Measurements from ENCODE around the gene REC8.

The REC8 gene

GRCh38 chr14:24127673-24128072 is 44.2 kb upstream of the REC8 start:
- DNase-seq (ENCODE audit: low spot score): no peak
- in situ Hi-C loops (cut with MboI; ENCODE audit: low pct_unique_long_range_greater_than_20kb, low sequenced_read_pairs, unreplicated experiment): no loop called here
- TF ChIP-seq CTCF (IDR thresholded peaks at IDR 0.05; ENCODE audit: extremely low read depth, insufficient read depth, missing control alignments): no peak

GRCh38 chr14:24129410-24129998 is 42.4 kb upstream of the REC8 start:
- DNase-seq (ENCODE audit: low spot score): no peak
- in situ Hi-C loops (cut with MboI; ENCODE audit: low pct_unique_long_range_greater_than_20kb, low sequenced_read_pairs, unreplicated experiment): no loop called here

GRCh38 chr14:24130380-24130716 is 41.5 kb upstream of the REC8 start, which contains the start of gene FITM1:
Gene FITM1 (plus strand): TSS chr14:24130659. CDS start chr14:24131564, 905 bp downstream.
- TF ChIP-seq CTCF (IDR thresholded peaks at IDR 0.05; ENCODE audit: extremely low read depth, insufficient read depth, missing control alignments): no peak
- in situ Hi-C loops (cut with MboI; ENCODE audit: low pct_unique_long_range_greater_than_20kb, low sequenced_read_pairs, unreplicated experiment): no loop called here
- no peak for DNase-seq (ENCODE audit: low spot score)

More at GRCh38 chr14:24129410-24129998, 42.4 kb upstream of the REC8 start:
- TF ChIP-seq CTCF (IDR thresholded peaks at IDR 0.05; ENCODE audit: extremely low read depth, insufficient read depth, missing control alignments): no peak

- no peak for TF ChIP-seq CTCF (IDR thresholded peaks at IDR 0.05; ENCODE audit: extremely low read depth, insufficient read depth, missing control alignments)
- in situ Hi-C loops (cut with MboI; ENCODE audit: low pct_unique_long_range_greater_than_20kb, low sequenced_read_pairs, unreplicated experiment): no loop called here
- DNase-seq (ENCODE audit: low spot score): no peak
Measured at GRCh38 chr14:24130717-24131548, 40.9 kb upstream of the REC8 start.

GRCh38 chr14:24131549-24131966 is 40.3 kb upstream of the REC8 start:
- DNase-seq (ENCODE audit: low spot score): no peak
- TF ChIP-seq CTCF (IDR thresholded peaks at IDR 0.05; ENCODE audit: extremely low read depth, insufficient read depth, missing control alignments): no peak
- in situ Hi-C loops (cut with MboI; ENCODE audit: low pct_unique_long_range_greater_than_20kb, low sequenced_read_pairs, unreplicated experiment): no loop called here

GRCh38 chr14:24132061-24132685 is 39.7 kb upstream of the REC8 start:
- in situ Hi-C loops (cut with MboI; ENCODE audit: low pct_unique_long_range_greater_than_20kb, low sequenced_read_pairs, unreplicated experiment): no loop called here
- no peak for DNase-seq (ENCODE audit: low spot score)
- no peak for TF ChIP-seq CTCF (IDR thresholded peaks at IDR 0.05; ENCODE audit: extremely low read depth, insufficient read depth, missing control alignments)

Data from GM13977 (cell line).